Kasumi-1 (cell line): Measurements from ENCODE around the gene EPHA6.
"Not testable (repeated sequence)": the region's sequence is repeated elsewhere in the genome, so short reads cannot be mapped to it uniquely, and the experiment has no call there.

Experiments used
- DNase-seq, 2 experiments: peaks; one replicate each; lab custom pipeline; 2025; lab: John Stamatoyannopoulos, UW

EPHA6 gene

GRCh38 chr3:97181704-97182103, 367.3 kb downstream of the EPHA6 start:
- no peak for DNase-seq

- DNase-seq: no peak
Measured at GRCh38 chr3:97187771-97188170, 373.4 kb downstream of the EPHA6 start.

- DNase-seq: no peak
Measured at GRCh38 chr3:97189835-97190234, 375.4 kb downstream of the EPHA6 start.

GRCh38 chr3:97197083-97197482, 382.7 kb downstream of the EPHA6 start:
- DNase-seq: no peak

GRCh38 chr3:97197830-97198229, 383.4 kb downstream of the EPHA6 start:
- DNase-seq: no peak

- DNase-seq: no peak
Measured at GRCh38 chr3:97200387-97200786, 386.0 kb downstream of the EPHA6 start.

- DNase-seq: no peak
Measured at GRCh38 chr3:97201814-97202213, 387.4 kb downstream of the EPHA6 start.

- no peak for DNase-seq
Measured at GRCh38 chr3:97228966-97229365, 414.6 kb downstream of the EPHA6 start.

GRCh38 chr3:97230486-97230885, 416.1 kb downstream of the EPHA6 start:
- DNase-seq: no peak

GRCh38 chr3:97232393-97233034, 418.1 kb downstream of the EPHA6 start:
- no peak for DNase-seq

- DNase-seq: no peak
Measured at GRCh38 chr3:97235179-97235578, 420.8 kb downstream of the EPHA6 start.

GRCh38 chr3:97235611-97236315, 421.4 kb downstream of the EPHA6 start:
- DNase-seq: no peak

- DNase-seq: no peak
Measured at GRCh38 chr3:97241417-97241816, 427.0 kb downstream of the EPHA6 start.

- DNase-seq: no peak
Measured at GRCh38 chr3:97245201-97245910, 431.0 kb downstream of the EPHA6 start.

- no peak for DNase-seq
Measured at GRCh38 chr3:97256060-97256459, 441.7 kb downstream of the EPHA6 start.

GRCh38 chr3:97257942-97258697, 443.7 kb downstream of the EPHA6 start:
- no peak for DNase-seq

GRCh38 chr3:97259263-97259662, 444.9 kb downstream of the EPHA6 start:
- DNase-seq: no peak

- DNase-seq: no peak
Measured at GRCh38 chr3:97264180-97264579, 449.8 kb downstream of the EPHA6 start.

GRCh38 chr3:97265237-97266005, 451.0 kb downstream of the EPHA6 start:
- no peak for DNase-seq

GRCh38 chr3:97269202-97269601, 454.8 kb downstream of the EPHA6 start:
- DNase-seq: no peak

GRCh38 chr3:97276879-97277550, 462.6 kb downstream of the EPHA6 start:
- DNase-seq: not testable (repeated sequence)
